HG03460 (cell line): ENCODE results near the gene CARD14.
"Not testable (repeated sequence)": the region's sequence is repeated elsewhere in the genome, so short reads cannot be mapped to it uniquely, and the experiment has no call there.

ENCODE experiments used
- ATAC-seq: cut with Tn5 transposase; IDR thresholded peaks from one replicate; pipeline ENCODE4 v1.9.1; 2021; ENCODE audit not compliant: unreplicated experiment

The CARD14 gene

GRCh38 chr17:80223142-80223815, 53.4 kb downstream of the CARD14 start:
- no peak for ATAC-seq

- ATAC-seq, result no peak
Observed at GRCh38 chr17:80223838-80224497, 54.1 kb downstream of the CARD14 start.

GRCh38 chr17:80224683-80225082, 54.9 kb downstream of the CARD14 start:
- ATAC-seq, result no peak

GRCh38 chr17:80225230-80225629, 55.4 kb downstream of the CARD14 start:
- ATAC-seq, result no peak

- no peak for ATAC-seq
Observed at GRCh38 chr17:80227156-80227555, 57.3 kb downstream of the CARD14 start.

GRCh38 chr17:80227666-80228065, 57.8 kb downstream of the CARD14 start:
- no peak for ATAC-seq

- ATAC-seq, result no peak
Observed at GRCh38 chr17:80228477-80228876, 58.6 kb downstream of the CARD14 start.

- ATAC-seq, result no peak
Observed at GRCh38 chr17:80229011-80229410, 59.2 kb downstream of the CARD14 start.

- no peak for ATAC-seq
Observed at GRCh38 chr17:80232438-80232837, 62.6 kb downstream of the CARD14 start.

- no peak for ATAC-seq
Observed at GRCh38 chr17:80233202-80233601, 63.4 kb downstream of the CARD14 start.

- ATAC-seq, result no peak
Observed at GRCh38 chr17:80236911-80237310, 67.1 kb downstream of the CARD14 start.

GRCh38 chr17:80237386-80237785, 67.6 kb downstream of the CARD14 start:
- ATAC-seq, result no peak

- ATAC-seq, result no peak
Observed at GRCh38 chr17:80242505-80242904, 72.7 kb downstream of the CARD14 start.

- ATAC-seq, result no peak
Observed at GRCh38 chr17:80243526-80244433, 74.0 kb downstream of the CARD14 start.

- not testable (repeated sequence) for ATAC-seq
Observed at GRCh38 chr17:80244448-80244847, 74.6 kb downstream of the CARD14 start.

- no peak for ATAC-seq
Observed at GRCh38 chr17:80244871-80245509, 75.2 kb downstream of the CARD14 start.

GRCh38 chr17:80245566-80246265, 75.9 kb downstream of the CARD14 start:
- ATAC-seq, result no peak

GRCh38 chr17:80246266-80246681, 76.4 kb downstream of the CARD14 start:
- no peak for ATAC-seq

- ATAC-seq, result no peak
Observed at GRCh38 chr17:80246726-80247125, 76.9 kb downstream of the CARD14 start.

GRCh38 chr17:80247561-80247960, 77.7 kb downstream of the CARD14 start:
- no peak for ATAC-seq
